Measurements from ENCODE around the gene CCDC9B.
A peak's percentile ranks its signal among the peaks of the same experiment; 100 is the strongest.

The CCDC9B gene

GRCh38 chr15:40369474-40369869 is 28.7 kb upstream of the CCDC9B start:
- H3K9me3 Mint-ChIP-seq: no peaks in the 10 kb centered on the region
- H3K27me3 Mint-ChIP-seq: peaks cover 15% of the 10 kb centered on the region
- H3K4me3 Mint-ChIP-seq: no peak overlapping the region
- peaks cover 39% of the 10 kb centered on the region for H3K4me1 Mint-ChIP-seq (ENCODE audit: low read depth)
- H3K27ac Mint-ChIP-seq: peak overlapping the region; percentile 4
- no peaks in the 10 kb centered on the region for H3K36me3 Mint-ChIP-seq (ENCODE audit: low read depth)
- intact Hi-C loops (cut with micrococcal nuclease): loop anchor here (2.0 kb wide), 1 partner anchor 13 kb away; the partner anchor contains the start of gene KNSTRN

DNA sequence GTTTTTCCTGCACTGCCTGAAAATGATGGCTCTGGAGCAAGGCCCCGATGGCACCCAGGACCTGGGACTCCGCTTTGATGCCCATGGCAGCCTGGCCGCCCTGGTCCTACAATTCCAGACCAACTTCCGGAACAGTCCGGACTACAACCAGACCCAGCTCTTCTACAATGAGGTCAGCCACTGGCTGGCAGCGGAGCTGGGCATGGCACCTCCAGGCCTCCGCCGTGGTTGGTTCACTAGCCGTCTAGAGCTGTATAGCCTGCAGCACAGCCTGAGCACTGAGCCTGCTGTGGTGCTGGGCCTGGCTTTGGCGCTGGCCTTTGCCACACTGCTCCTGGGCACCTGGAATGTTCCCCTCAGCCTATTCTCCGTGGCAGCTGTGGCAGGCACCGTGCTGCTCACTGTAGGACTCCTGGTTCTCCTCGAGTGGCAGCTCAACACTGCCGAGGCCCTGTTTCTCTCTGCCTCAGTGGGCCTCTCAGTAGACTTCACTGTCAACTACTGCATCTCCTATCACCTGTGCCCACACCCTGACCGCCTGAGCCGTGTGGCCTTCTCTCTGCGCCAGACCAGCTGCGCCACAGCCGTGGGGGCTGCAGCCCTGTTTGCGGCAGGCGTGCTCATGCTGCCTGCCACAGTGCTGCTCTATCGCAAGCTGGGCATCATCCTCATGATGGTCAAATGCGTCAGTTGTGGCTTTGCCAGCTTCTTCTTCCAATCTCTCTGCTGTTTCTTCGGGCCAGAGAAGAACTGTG is 28.2 kb upstream of the CCDC9B start:
- H3K4me3 Mint-ChIP-seq: no peak overlapping the region
- no peaks in the 10 kb centered on the region for H3K36me3 Mint-ChIP-seq (ENCODE audit: low read depth)
- no peaks in the 10 kb centered on the region for H3K9me3 Mint-ChIP-seq
- peak overlapping the region; percentile 69 for H3K27ac Mint-ChIP-seq
- intact Hi-C loops (cut with micrococcal nuclease): loop anchor here (1.0 to 2.0 kb wide), 3 partner anchors 14 to 53 kb away; partner anchors contain the start of genes IVD and KNSTRN
- H3K27me3 Mint-ChIP-seq: peaks cover 15% of the 10 kb centered on the region
- peaks cover 44% of the 10 kb centered on the region for H3K4me1 Mint-ChIP-seq (ENCODE audit: low read depth)

GRCh38 chr15:40367686-40368611 is 27.2 kb upstream of the CCDC9B start:
- H3K4me1 Mint-ChIP-seq (ENCODE audit: low read depth): peaks cover 39% of the 10 kb centered on the region
- peak overlapping the region; percentile 73 for H3K4me3 Mint-ChIP-seq
- H3K9me3 Mint-ChIP-seq: no peaks in the 10 kb centered on the region
- peaks cover 15% of the 10 kb centered on the region for H3K27me3 Mint-ChIP-seq
- H3K36me3 Mint-ChIP-seq (ENCODE audit: low read depth): no peaks in the 10 kb centered on the region
- peak overlapping the region; percentile 69 for H3K27ac Mint-ChIP-seq
- intact Hi-C loops (cut with micrococcal nuclease): loop anchor here (1.0 to 2.0 kb wide), 3 partner anchors 15 to 54 kb away; partner anchors contain the start of genes IVD and KNSTRN

DNA sequence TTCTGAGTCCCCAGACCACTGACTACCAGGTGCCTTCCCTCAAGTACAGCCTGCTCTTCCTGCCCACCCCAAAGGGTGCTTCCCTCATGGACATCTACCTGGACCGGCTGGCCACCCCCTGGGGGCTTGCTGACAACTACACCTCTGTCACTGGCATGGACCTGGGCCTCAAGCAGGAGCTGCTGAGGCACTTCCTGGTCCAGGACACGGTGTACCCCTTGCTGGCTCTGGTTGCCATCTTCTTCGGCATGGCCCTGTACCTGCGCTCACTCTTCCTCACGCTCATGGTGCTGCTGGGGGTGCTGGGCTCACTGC is 26.6 kb upstream of the CCDC9B start:
- Mint-ChIP-seq H3K27ac (peak overlapping the region; percentile 69), H3K4me1 (ENCODE audit: low read depth) (peaks cover 33% of the 10 kb centered on the region), H3K4me3 (peak overlapping the region; percentile 73), H3K27me3 (peaks cover 15% of the 10 kb centered on the region), H3K36me3 (ENCODE audit: low read depth) (peaks cover 4% of the 10 kb centered on the region), H3K9me3 (no peaks in the 10 kb centered on the region)
- intact Hi-C loops (cut with micrococcal nuclease): no loop called here

DNA sequence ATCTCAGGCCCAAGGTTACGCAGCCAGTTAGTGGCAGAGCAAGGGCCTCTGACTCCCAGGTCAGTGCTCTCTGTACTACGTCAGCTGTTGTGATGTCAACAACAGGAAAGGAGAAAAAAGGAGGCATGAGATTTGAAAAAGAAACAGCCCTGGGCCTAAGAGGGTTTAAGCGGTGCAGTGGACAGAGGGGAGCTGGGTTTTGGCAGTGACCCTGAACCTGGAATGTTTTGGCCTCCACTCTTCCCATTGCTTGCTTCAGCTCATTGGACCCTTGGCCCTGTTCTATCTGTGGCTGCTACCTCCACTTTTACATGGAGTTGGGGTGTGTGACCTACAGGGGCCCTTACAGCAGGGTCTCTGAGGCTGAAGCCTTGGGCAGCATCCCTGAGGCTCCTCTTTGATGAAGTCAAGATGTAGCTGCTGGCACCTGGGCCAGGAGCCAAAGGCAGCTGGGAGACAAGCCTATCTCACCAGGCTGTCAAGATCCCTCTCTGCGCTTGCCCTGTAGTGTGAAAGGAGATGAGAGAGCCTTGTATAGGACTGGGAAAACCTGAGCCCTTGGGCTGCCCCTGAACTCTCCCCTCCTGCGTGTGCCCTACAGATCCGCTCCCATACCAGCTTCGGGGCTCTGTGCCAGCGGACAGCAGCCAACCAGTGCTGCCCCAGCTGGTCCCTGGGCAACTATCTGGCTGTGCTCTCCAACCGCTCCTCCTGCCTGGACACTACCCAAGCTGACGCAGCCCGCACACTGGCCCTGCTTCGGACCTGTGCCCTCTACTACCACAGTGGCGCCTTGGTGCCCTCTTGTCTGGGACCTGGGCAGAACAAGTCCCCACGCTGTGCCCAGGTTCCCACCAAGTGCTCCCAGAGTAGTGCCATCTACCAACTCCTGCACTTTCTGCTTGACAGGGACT is 26.0 kb upstream of the CCDC9B start:
- peak overlapping the region; percentile 69 for H3K27ac Mint-ChIP-seq
- peaks cover 4% of the 10 kb centered on the region for H3K36me3 Mint-ChIP-seq (ENCODE audit: low read depth)
- peaks cover 27% of the 10 kb centered on the region for H3K4me1 Mint-ChIP-seq (ENCODE audit: low read depth)
- H3K27me3 Mint-ChIP-seq: peaks cover 15% of the 10 kb centered on the region
- intact Hi-C loops (cut with micrococcal nuclease): no loop called here
- H3K4me3 Mint-ChIP-seq: peak overlapping the region; percentile 73
- no peaks in the 10 kb centered on the region for H3K9me3 Mint-ChIP-seq

- Mint-ChIP-seq H3K4me1 (ENCODE audit: low read depth) (peaks cover 22% of the 10 kb centered on the region), H3K27me3 (peaks cover 14% of the 10 kb centered on the region), H3K27ac (no peak overlapping the region), H3K9me3 (no peaks in the 10 kb centered on the region), H3K36me3 (ENCODE audit: low read depth) (peaks cover 4% of the 10 kb centered on the region), H3K4me3 (no peak overlapping the region)
- intact Hi-C loops (cut with micrococcal nuclease): no loop called here
Measured at GRCh38 chr15:40365624-40366456, 25.1 kb upstream of the CCDC9B start.

- H3K4me1 Mint-ChIP-seq (ENCODE audit: low read depth): peaks cover 22% of the 10 kb centered on the region
- no peaks in the 10 kb centered on the region for H3K9me3 Mint-ChIP-seq
- H3K4me3 Mint-ChIP-seq: no peak overlapping the region
- H3K27ac Mint-ChIP-seq: no peak overlapping the region
- peaks cover 14% of the 10 kb centered on the region for H3K27me3 Mint-ChIP-seq
- H3K36me3 Mint-ChIP-seq (ENCODE audit: low read depth): peaks cover 4% of the 10 kb centered on the region
- intact Hi-C loops (cut with micrococcal nuclease): no loop called here
Measured at GRCh38 chr15:40365016-40365415, 24.3 kb upstream of the CCDC9B start.

- H3K27me3 Mint-ChIP-seq: peaks cover 15% of the 10 kb centered on the region
- intact Hi-C loops (cut with micrococcal nuclease): no loop called here
- peaks cover 22% of the 10 kb centered on the region for H3K4me1 Mint-ChIP-seq (ENCODE audit: low read depth)
- no peak overlapping the region for H3K4me3 Mint-ChIP-seq
- H3K27ac Mint-ChIP-seq: no peak overlapping the region
- no peaks in the 10 kb centered on the region for H3K9me3 Mint-ChIP-seq
- H3K36me3 Mint-ChIP-seq (ENCODE audit: low read depth): peaks cover 4% of the 10 kb centered on the region
Measured at GRCh38 chr15:40364251-40364650, 23.5 kb upstream of the CCDC9B start.

GRCh38 chr15:40363611-40364010 is 22.9 kb upstream of the CCDC9B start:
- peaks cover 18% of the 10 kb centered on the region for H3K27me3 Mint-ChIP-seq
- intact Hi-C loops (cut with micrococcal nuclease): no loop called here
- no peak overlapping the region for H3K27ac Mint-ChIP-seq
- no peaks in the 10 kb centered on the region for H3K9me3 Mint-ChIP-seq
- no peak overlapping the region for H3K4me3 Mint-ChIP-seq
- peaks cover 4% of the 10 kb centered on the region for H3K36me3 Mint-ChIP-seq (ENCODE audit: low read depth)
- H3K4me1 Mint-ChIP-seq (ENCODE audit: low read depth): peaks cover 24% of the 10 kb centered on the region

DNA sequence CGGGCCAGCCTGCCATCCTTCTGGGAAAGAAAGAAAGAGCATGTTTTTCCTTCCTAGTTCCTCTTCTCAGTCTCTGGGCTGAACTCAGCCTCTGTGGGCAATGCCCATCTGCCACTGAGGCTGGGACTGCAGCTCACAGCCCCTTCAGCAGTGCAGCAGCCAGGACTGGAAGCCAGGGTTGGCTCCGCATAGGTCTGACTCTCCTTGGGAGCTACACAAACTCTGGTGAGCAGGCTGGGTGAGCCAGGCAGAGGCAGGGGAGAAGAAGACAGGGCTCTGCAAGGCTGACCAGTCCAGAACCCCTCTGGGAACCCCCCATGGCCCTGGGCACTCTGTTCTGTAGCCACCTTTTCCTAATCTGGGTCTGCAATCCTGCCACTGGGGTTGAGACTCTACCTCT is 20.9 kb upstream of the CCDC9B start:
- H3K9me3 Mint-ChIP-seq: no peaks in the 10 kb centered on the region

GRCh38 chr15:40360015-40360414 is 19.3 kb upstream of the CCDC9B start:
- Mint-ChIP-seq H3K9me3 (no peaks in the 10 kb centered on the region), H3K36me3 (ENCODE audit: low read depth) (peaks cover 4% of the 10 kb centered on the region), H3K27ac (no peak overlapping the region), H3K4me3 (no peak overlapping the region), H3K4me1 (ENCODE audit: low read depth) (peaks cover 20% of the 10 kb centered on the region), H3K27me3 (peaks cover 36% of the 10 kb centered on the region)
- intact Hi-C loops (cut with micrococcal nuclease): no loop called here

More for the DNA sequence above, 20.9 kb upstream of the CCDC9B start:
- H3K36me3 Mint-ChIP-seq (ENCODE audit: low read depth): peaks cover 4% of the 10 kb centered on the region
- peaks cover 20% of the 10 kb centered on the region for H3K4me1 Mint-ChIP-seq (ENCODE audit: low read depth)
- H3K4me3 Mint-ChIP-seq: no peak overlapping the region
- peaks cover 27% of the 10 kb centered on the region for H3K27me3 Mint-ChIP-seq
- no peak overlapping the region for H3K27ac Mint-ChIP-seq
- intact Hi-C loops (cut with micrococcal nuclease): no loop called here

- intact Hi-C loops (cut with micrococcal nuclease): no loop called here
- Mint-ChIP-seq H3K36me3 (ENCODE audit: low read depth) (peaks cover 4% of the 10 kb centered on the region), H3K27me3 (peaks cover 46% of the 10 kb centered on the region), H3K4me1 (ENCODE audit: low read depth) (peaks cover 21% of the 10 kb centered on the region), H3K4me3 (peak overlapping the region; percentile 71), H3K27ac (no peak overlapping the region), H3K9me3 (no peaks in the 10 kb centered on the region)
Measured at GRCh38 chr15:40358471-40359353, 18.0 kb upstream of the CCDC9B start.

Measured in dendritic cell treated with granulocyte-macrophage colony-stimulating factor and Interleukin-4, amounts not matched to agents 40 ng/mL and 50 ng/mL, for 4 days (primary cell).